Lower lobe of right lung (tissue), 2 donors: ENCODE results near the gene FHAD1. TPM values are rescaled to one million over a fixed set of nuclear protein-coding genes. Genes with fewer than 3 reads are reported as not detected.

ENCODE experiments used
- ATAC-seq, 2 donors: fragments of 200-7000 bp; cut with Tn5 transposase; one replicate each; pipeline ENCODE4 v1.9.1; 2020 to 2022; ENCODE audit warnings: mild to moderate bottlenecking in 2 of 2, moderate library complexity in 2 of 2
- DNase-seq: peaks from one replicate; pipeline ENCODE4 v3.0.0-alpha.2; 2020
- H3K27ac ChIP-seq: fragments of 200-600 bp; one replicate; pipeline ENCODE4 v1.8.0; 2022
- H3K27me3 ChIP-seq: fragments of 200-600 bp; one replicate; pipeline ENCODE4 v1.8.0; 2022; ENCODE audit warnings: low read depth
- H3K36me3 ChIP-seq: fragments of 200-600 bp; one replicate; pipeline ENCODE4 v1.8.0; 2022; ENCODE audit warnings: mild to moderate bottlenecking
- H3K4me1 ChIP-seq: fragments of 200-600 bp; one replicate; pipeline ENCODE4 v1.8.0; 2022
- H3K4me3 ChIP-seq: fragments of 200-600 bp; one replicate; pipeline ENCODE4 v1.8.0; 2022; ENCODE audit warnings: mild to moderate bottlenecking
- H3K9me3 ChIP-seq: fragments of 200-600 bp; one replicate; pipeline ENCODE4 v1.8.0; 2022
- intact Hi-C: fragments of 100-400 bp; cut with DNase I; formaldehyde crosslinking; loops from one replicate; pipeline ENCODE4 v1.11.0; 2022
- total RNA-seq: library from RNA; stranded (reverse); fragmentation: NEBNext Ultra II Directional; extraction: Animal tissue kit (Norgen Biotek cat#: 25700); gene quantifications from one replicate; pipeline ENCODE4 v1.2.1, GENCODE V29; 2021
- TF ChIP-seq, protein P1 (sequence below): fragments of 200-600 bp; IDR thresholded peaks from one replicate; pipeline ENCODE4 v1.8.0; 2022; ENCODE audit warnings: antibody characterized with exemption, mild to moderate bottlenecking
- donor health status: DM: no; HTN: yes; CAD: no; lungs with severe emphysema.

Gene FHAD1
- total RNA-seq, 1 donor from 2014 or later, result 14.3 TPM

DNA sequence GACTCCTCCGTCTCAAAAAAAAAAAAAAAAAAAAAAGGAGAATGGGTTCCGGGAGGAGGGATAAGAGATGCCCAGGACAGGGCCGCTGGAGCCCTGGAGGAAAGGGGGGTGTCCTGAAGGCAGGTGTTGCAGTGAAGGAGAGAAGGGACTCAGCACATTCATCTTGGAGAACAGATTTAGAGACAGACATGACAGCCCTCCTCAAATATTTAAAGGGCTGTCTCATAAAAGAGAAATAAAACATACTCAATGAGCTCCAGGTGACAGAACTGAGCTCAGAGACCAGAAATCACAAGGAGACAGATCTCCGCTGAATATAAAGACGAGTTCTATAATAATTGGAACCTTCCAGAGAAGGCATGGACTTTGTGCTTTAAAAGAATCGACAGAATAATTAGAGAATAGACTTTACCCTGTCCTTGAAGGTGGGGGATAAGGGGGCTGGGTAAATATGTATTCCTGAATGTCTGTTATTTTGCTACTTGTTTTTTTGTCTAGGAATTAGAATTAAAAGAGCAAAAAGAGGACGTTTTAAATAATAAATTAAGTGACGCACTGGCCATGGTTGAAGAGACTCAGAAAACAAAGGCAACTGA lies 110.7 kb downstream of the FHAD1 start:
- intact Hi-C loops, result no loop called here
- TF ChIP-seq, protein P1, sequence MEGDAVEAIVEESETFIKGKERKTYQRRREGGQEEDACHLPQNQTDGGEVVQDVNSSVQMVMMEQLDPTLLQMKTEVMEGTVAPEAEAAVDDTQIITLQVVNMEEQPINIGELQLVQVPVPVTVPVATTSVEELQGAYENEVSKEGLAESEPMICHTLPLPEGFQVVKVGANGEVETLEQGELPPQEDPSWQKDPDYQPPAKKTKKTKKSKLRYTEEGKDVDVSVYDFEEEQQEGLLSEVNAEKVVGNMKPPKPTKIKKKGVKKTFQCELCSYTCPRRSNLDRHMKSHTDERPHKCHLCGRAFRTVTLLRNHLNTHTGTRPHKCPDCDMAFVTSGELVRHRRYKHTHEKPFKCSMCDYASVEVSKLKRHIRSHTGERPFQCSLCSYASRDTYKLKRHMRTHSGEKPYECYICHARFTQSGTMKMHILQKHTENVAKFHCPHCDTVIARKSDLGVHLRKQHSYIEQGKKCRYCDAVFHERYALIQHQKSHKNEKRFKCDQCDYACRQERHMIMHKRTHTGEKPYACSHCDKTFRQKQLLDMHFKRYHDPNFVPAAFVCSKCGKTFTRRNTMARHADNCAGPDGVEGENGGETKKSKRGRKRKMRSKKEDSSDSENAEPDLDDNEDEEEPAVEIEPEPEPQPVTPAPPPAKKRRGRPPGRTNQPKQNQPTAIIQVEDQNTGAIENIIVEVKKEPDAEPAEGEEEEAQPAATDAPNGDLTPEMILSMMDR, result no peak
- Histone ChIP-seq H3K27ac (no peak overlapping the region), H3K4me3 (no peak overlapping the region), H3K4me1 (no peaks in the 10 kb centered on the region), H3K27me3 (no peaks in the 10 kb centered on the region), H3K9me3 (no peaks in the 10 kb centered on the region), H3K36me3 (no peaks in the 10 kb centered on the region)
- DNase-seq (no peak), ATAC-seq (no peak)

DNA sequence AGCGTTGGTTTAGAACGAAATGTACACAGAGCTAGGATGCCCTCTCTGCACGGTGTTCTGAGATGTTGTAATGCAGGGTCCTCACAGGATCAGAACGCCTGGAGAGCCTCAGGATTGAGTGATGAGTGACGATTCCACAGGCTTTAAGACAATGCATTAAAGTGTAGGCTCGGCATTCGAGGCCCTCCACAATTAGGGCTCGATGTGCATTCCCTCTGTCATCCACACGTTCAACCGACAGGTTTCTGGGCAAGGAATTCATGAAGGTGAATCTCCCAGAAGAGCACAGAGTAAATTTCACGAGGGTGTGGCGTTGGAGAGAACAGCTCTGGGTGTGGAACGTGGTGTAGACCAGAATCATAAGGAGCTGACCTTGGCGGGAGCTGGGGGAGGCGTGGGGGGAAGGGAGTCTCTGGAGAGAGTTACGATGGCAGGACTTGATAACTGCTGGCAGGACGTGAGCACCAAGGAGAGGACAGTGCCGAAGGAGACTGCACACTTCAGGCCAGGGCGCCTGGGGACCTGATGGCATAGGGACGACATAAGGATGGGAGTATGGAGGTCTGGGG lies 111.6 kb downstream of the FHAD1 start:
- no peaks in the 10 kb centered on the region for H3K27me3 ChIP-seq
- no peak overlapping the region for H3K4me3 ChIP-seq
- H3K9me3 ChIP-seq, result no peaks in the 10 kb centered on the region
- DNase-seq (no peak), ATAC-seq (no peak)
- H3K4me1 ChIP-seq, result no peaks in the 10 kb centered on the region
- H3K27ac ChIP-seq, result no peak overlapping the region
- intact Hi-C loops, result no loop called here
- no peaks in the 10 kb centered on the region for H3K36me3 ChIP-seq
- TF ChIP-seq, protein P1, result no peak

DNA sequence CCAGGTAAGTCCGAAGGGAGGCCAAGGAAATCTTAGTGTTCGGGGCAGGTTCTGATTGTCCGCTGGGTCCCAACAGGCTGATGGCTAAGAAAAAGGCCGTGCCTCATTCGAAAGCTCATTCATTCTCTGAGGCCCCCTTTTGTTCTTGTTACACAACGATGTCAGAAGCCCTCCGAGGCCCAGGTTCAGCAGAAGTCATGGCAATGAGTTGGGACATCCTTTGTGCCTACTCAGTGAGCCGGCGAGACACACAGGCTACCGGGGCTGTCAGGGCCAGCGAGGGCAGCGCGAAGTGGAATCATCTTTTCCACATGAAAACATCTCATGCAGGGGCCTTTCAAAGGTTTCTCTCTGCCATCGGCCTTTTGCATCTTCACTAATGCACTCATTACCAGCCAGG lies 113.7 kb downstream of the FHAD1 start:
- Histone ChIP-seq H3K27ac (no peak overlapping the region), H3K9me3 (no peaks in the 10 kb centered on the region), H3K36me3 (no peaks in the 10 kb centered on the region), H3K4me3 (no peak overlapping the region), H3K27me3 (no peaks in the 10 kb centered on the region), H3K4me1 (no peaks in the 10 kb centered on the region)
- DNase-seq, result no peak
- TF ChIP-seq, protein P1, result no peak
- ATAC-seq, result no peak
- intact Hi-C loops, result no loop called here

DNA sequence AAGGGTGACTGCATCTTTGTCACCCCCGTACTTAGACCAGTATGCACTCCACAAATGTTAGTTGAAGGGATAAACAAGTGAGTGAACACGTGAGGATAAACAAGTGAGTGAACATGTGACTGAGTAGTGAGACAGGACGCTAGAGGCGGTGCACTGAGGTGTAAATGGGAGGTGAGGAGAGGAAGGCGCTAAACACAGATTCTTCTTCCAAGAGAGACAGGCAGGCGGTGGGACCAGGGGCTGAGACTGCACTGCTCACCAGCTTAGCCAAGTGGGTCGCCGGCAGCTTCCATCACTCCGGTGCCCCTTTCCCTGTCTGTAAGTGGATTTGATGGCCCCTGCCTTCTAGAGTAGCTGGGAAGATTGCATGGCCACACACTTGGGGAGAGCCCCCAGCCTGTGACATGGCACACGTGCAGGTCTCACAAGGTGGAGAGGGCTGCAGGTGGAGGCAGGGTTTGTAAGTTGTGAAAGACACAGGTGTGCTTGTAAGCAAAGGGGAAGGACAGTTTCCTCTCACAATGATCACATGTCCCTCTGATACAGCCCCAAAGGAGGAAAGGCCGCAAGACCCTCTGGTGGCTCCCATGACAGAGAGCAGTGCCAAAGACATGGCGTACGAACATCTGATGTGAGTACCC lies 115.2 kb downstream of the FHAD1 start:
- no peaks in the 10 kb centered on the region for H3K9me3 ChIP-seq
- DNase-seq, result no peak
- no peak overlapping the region for H3K4me3 ChIP-seq
- no peak overlapping the region for H3K27ac ChIP-seq
- TF ChIP-seq, protein P1, result no peak
- peak in 1 of 2 donors; percentile 12 for ATAC-seq
- no peaks in the 10 kb centered on the region for H3K36me3 ChIP-seq
- intact Hi-C loops, result no loop called here
- no peaks in the 10 kb centered on the region for H3K4me1 ChIP-seq
- no peaks in the 10 kb centered on the region for H3K27me3 ChIP-seq

DNA sequence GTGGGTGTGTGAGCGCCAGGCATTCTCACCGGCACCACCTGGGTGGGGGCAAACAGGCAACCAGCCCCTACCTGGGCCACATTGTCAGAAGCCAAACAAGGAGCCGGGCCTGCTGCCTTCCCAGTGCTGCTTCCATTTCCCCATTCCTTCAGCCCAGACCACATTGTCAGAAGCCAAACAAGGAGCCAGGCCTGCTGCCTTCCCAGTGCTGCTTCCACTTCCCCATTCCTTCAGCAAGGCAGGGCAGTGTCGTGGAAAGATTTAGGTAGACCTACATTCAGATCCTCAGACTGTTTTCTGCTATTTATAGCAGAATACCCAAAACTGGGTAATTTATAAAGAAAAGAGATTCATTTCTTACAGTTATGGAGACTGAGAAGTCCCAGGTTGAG lies 115.7 kb downstream of the FHAD1 start:
- no peak overlapping the region for H3K4me3 ChIP-seq
- TF ChIP-seq, protein P1, result no peak
- ATAC-seq (peak; percentile 13 to 23), DNase-seq (no peak)
- no peak overlapping the region for H3K27ac ChIP-seq
- H3K4me1 ChIP-seq, result no peaks in the 10 kb centered on the region
- H3K27me3 ChIP-seq, result no peaks in the 10 kb centered on the region
- no peaks in the 10 kb centered on the region for H3K9me3 ChIP-seq
- intact Hi-C loops, result no loop called here
- H3K36me3 ChIP-seq, result no peaks in the 10 kb centered on the region
